Gastroesophageal sphincter (tissue), 3 donors: ENCODE measurements around the gene MICALL2.

Experiments
- POLR2A ChIP-seq, 2 donors: fragments of 450-650 bp; IDR thresholded peaks; one replicate each; pipeline ENCODE4 v1.6.1; 2017; ENCODE audit warnings: antibody characterized with exemption in 2 of 2, mild to moderate bottlenecking in 2 of 2, moderate library complexity in 1 of 2
- POLR2AphosphoS5 ChIP-seq: sonication (generic); formaldehyde crosslinking; IDR thresholded peaks from one replicate; pipeline ENCODE4 v1.6.1; 2017; ENCODE audit warnings: antibody characterized with exemption
- TF ChIP-seq, protein P1 (sequence below), 4 experiments: fragments of 200-600 bp in 2 of 4; fragments of 450-650 bp in 2 of 4; sonication (generic) in 1 of 4; IDR thresholded peaks; one replicate each; pipeline ENCODE4 v1.5.1; 2017 to 2019; ENCODE audit warnings: antibody characterized with exemption in 4 of 4, mild to moderate bottlenecking in 2 of 4, moderate library complexity in 2 of 4

DNA sequence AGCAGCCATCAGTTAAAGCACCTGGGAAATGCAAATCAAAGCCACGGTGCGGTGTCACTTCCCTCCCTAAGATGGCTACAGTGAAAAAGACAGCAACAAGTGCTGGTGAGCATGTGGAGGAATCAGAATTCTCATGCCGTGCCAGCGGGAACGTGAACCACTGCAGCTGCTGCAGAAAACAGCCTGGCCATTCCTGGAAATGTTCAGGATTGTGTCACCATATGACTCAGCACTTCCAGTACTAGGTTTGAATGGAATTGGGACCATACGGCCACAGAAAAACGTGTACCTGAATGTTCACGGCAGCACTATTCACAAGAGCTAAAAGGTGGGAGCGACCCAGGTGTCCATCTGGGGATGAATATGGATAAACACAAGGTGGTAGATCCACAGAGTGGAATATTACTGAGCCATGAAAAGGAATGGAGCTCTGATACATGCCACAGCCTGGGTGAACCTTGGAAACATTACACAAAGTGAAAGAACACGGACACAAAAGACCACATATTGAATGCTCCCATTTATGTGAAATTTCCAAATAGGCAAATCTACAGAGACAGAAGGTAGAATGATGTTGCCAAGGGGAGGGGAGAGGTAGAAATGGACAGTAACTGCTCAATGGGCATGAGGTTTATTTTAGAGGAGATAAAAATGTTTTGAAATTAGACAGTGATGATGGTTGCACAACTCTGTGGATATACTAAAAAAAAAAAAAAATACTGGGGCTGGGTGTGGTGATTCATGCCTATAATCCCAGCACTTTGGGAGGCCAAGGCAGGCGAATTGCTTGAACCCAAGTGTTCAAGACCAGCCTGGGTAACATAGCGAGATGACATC is 61.6 kb downstream of the MICALL2 start:
- no peak for TF ChIP-seq POLR2AphosphoS5
- TF ChIP-seq, protein P1, sequence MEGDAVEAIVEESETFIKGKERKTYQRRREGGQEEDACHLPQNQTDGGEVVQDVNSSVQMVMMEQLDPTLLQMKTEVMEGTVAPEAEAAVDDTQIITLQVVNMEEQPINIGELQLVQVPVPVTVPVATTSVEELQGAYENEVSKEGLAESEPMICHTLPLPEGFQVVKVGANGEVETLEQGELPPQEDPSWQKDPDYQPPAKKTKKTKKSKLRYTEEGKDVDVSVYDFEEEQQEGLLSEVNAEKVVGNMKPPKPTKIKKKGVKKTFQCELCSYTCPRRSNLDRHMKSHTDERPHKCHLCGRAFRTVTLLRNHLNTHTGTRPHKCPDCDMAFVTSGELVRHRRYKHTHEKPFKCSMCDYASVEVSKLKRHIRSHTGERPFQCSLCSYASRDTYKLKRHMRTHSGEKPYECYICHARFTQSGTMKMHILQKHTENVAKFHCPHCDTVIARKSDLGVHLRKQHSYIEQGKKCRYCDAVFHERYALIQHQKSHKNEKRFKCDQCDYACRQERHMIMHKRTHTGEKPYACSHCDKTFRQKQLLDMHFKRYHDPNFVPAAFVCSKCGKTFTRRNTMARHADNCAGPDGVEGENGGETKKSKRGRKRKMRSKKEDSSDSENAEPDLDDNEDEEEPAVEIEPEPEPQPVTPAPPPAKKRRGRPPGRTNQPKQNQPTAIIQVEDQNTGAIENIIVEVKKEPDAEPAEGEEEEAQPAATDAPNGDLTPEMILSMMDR (IDR thresholded peaks at IDR 0.05) = no peak
- no peak for TF ChIP-seq POLR2A (IDR thresholded peaks at IDR 0.05)
